GM12878 (cell line): ENCODE results near the gene COL26A1. TPM values are rescaled to one million over a fixed set of nuclear protein-coding genes. Genes with fewer than 3 reads are reported as not detected.

ENCODE experiments used
- ATAC-seq: fragments of 200-7000 bp; cut with Tn5 transposase; 3 replicates; pipeline ENCODE4 v1.9.1; 2020; ENCODE audit warnings: mild to moderate bottlenecking, moderate library complexity
- BruUV-seq: library from RNA; stranded (reverse); fragments of 400-500 nt; replicated peaks from 2 replicates; lab custom pipeline; 2021; lab: Mats Ljungman, UMichigan
- CTCF ChIA-PET: fragments of 300-600 bp; sonication (Branson Sonifier 250); formaldehyde crosslinking; extraction: SDS; loops from one replicate; lab custom pipeline; 2021; ENCODE audit warnings: inconsistent platforms; lab: Yijun Ruan, JAX
- POLR2A ChIA-PET: fragments of 350-600 bp; formaldehyde crosslinking; extraction: SDS; loops from one replicate; lab custom pipeline; 2021; ENCODE audit warnings: inconsistent platforms; lab: Charles Lee
- RAD21 ChIA-PET: fragments of 300-600 bp; sonication (Branson Sonifier 250); formaldehyde crosslinking; loops from one replicate; lab custom pipeline; 2023; ENCODE audit warnings: antibody characterized with exemption; ENCODE audit not compliant: unreplicated experiment; lab: Charles Lee
- SMC1A ChIA-PET: fragments of 300-600 bp; sonication (Branson Sonifier 250); formaldehyde crosslinking; loops from one replicate; lab custom pipeline; 2023; ENCODE audit not compliant: unreplicated experiment, uncharacterized antibody; lab: Charles Lee
- DNase-seq: peaks from one replicate; pipeline ENCODE4 v3.0.0-alpha.2; 2011; ENCODE audit warnings: low read depth, low spot score
- FAIRE-seq: peaks from 3 replicates; lab custom pipeline; 2011; peaks lifted over from hg19 to GRCh38; lab: Jason Lieb, UNC
- H2AFZ ChIP-seq: 2 replicates; pipeline ENCODE4 v1.6.0; 2011; ENCODE audit warnings: low read depth, low read length, control low read depth; ENCODE audit not compliant: control insufficient read depth
- H3K27ac ChIP-seq: 2 replicates; pipeline ENCODE4 v1.5.1; 2011; ENCODE audit warnings: control low read depth; ENCODE audit not compliant: control insufficient read depth, insufficient read depth
- H3K27me3 ChIP-seq, 2 experiments: replicated peaks in 1 of 2; 2 replicates each; pipeline versions ENCODE4 v1.6.0 to v1.6.1; 2011; ENCODE audit warnings: low read length in 1 of 2; ENCODE audit not compliant: control insufficient read depth in 2 of 2, insufficient read depth in 2 of 2
- H3K36me3 ChIP-seq, 2 experiments: 2 replicates each; pipeline ENCODE4 v1.5.1; 2011; ENCODE audit warnings: low read length in 1 of 2; ENCODE audit not compliant: control insufficient read depth in 2 of 2, insufficient read depth in 2 of 2
- H3K4me1 ChIP-seq: 2 replicates; pipeline ENCODE4 v1.6.1; 2011; ENCODE audit warnings: mild to moderate bottlenecking, low read length, moderate library complexity, mixed read lengths; ENCODE audit not compliant: control insufficient read depth, insufficient read depth
- H3K4me2 ChIP-seq: 2 replicates; pipeline ENCODE4 v1.6.0; 2011; ENCODE audit warnings: control low read depth; ENCODE audit not compliant: control insufficient read depth, insufficient read depth
- H3K4me3 ChIP-seq: fragments of 200-600 bp; sonication (generic); 2 replicates; pipeline ENCODE4 v1.5.1; 2016
- H3K79me2 ChIP-seq: 2 replicates; pipeline ENCODE4 v1.6.0; 2011; ENCODE audit warnings: low read length; ENCODE audit not compliant: control insufficient read depth, insufficient read depth
- H3K9ac ChIP-seq: 2 replicates; pipeline ENCODE4 v1.8.0; 2011; ENCODE audit warnings: low read length, control low read depth, mixed read lengths; ENCODE audit not compliant: control insufficient read depth, insufficient read depth
- H3K9me3 ChIP-seq: replicated peaks from 3 replicates; pipeline ENCODE4 v1.5.1; 2011; ENCODE audit warnings: mild to moderate bottlenecking, low read length; ENCODE audit not compliant: control insufficient read depth, insufficient read depth
- H4K20me1 ChIP-seq: 2 replicates; pipeline ENCODE4 v1.6.0; 2011; ENCODE audit not compliant: control insufficient read depth, insufficient read depth
- ATF2 ChIP-seq: IDR thresholded peaks from 2 replicates; pipeline ENCODE4 v1.6.1; 2012; ENCODE audit warnings: low read length, inconsistent platforms
- FOXK2 ChIP-seq: fragments of 450-650 bp; IDR thresholded peaks from 2 replicates; pipeline ENCODE4 v1.6.1; 2017; ENCODE audit warnings: mild to moderate bottlenecking, moderate library complexity
- IRF4 ChIP-seq: IDR thresholded peaks from 2 replicates; pipeline ENCODE4 v1.6.1; 2011; ENCODE audit warnings: low read depth, low read length
- MYB ChIP-seq: fragments of 150-350 bp; IDR thresholded peaks from 2 replicates; pipeline ENCODE4 v1.6.1; 2014; ENCODE audit warnings: mild to moderate bottlenecking, low read depth, low read length, borderline replicate concordance
- SMARCA5 ChIP-seq: fragments of 450-650 bp; IDR thresholded peaks from 2 replicates; pipeline ENCODE4 v1.6.1; 2017; ENCODE audit warnings: mild to moderate bottlenecking
- SPI1 ChIP-seq: IDR thresholded peaks from 2 replicates; pipeline ENCODE4 v1.6.1; 2011; ENCODE audit warnings: low read depth, mild to moderate bottlenecking, low read length, moderate library complexity, borderline replicate concordance; ENCODE audit not compliant: insufficient read depth
- TCF3 ChIP-seq: IDR thresholded peaks from 2 replicates; pipeline ENCODE4 v1.6.1; 2012; ENCODE audit warnings: low read depth, mild to moderate bottlenecking, low read length, borderline replicate concordance; ENCODE audit not compliant: insufficient read depth
- USF1 ChIP-seq: IDR thresholded peaks from 2 replicates; pipeline ENCODE4 v1.6.1; 2011; ENCODE audit warnings: borderline replicate concordance, low read depth, mild to moderate bottlenecking, moderate library complexity, mixed read lengths, low read length; ENCODE audit not compliant: insufficient read depth; ENCODE audit errors: extremely low read length
- ZNF274 ChIP-seq: IDR thresholded peaks from one replicate; pipeline ENCODE4 v1.8.0; 2011; ENCODE audit not compliant: insufficient read length, insufficient read depth
- WGBS: methylation state at CpG from one replicate; pipeline ENCODE4 v1.1.6; 2016; ENCODE audit warnings: low lambda C conversion rate; ENCODE audit not compliant: insufficient replicate concordance, insufficient coverage; ENCODE audit errors: missing lambda C conversion rate; 5-methylcytosine and 5-hydroxymethylcytosine counted together
- in situ Hi-C: fragments of 300-500 bp; cut with MboI; formaldehyde crosslinking; loops from 9 replicates; pipeline ENCODE4 v1.14.3; 2018; ENCODE audit warnings: mixed read lengths
- intact Hi-C: fragments of 100-400 bp; cut with micrococcal nuclease; formaldehyde crosslinking; loops from one replicate; pipeline ENCODE4 v1.14.2; 2022; ENCODE audit not compliant: unreplicated experiment
- polyA plus RNA-seq, 11 experiments: library from polyadenylated mRNA; depleted of rRNA in 4 of 11; unstranded in 6 of 11; stranded (reverse) in 5 of 11; fragments of >200 nt; fragmentation: Nextera tagmentation in 4 of 11; fragmentation: Illumina TruSeq in 1 of 11; extraction: Ambion mirVana in 4 of 11; extraction: Trizol in 1 of 11; gene quantifications; 1 replicate in 1 of 11; 2 replicates in 10 of 11; pipeline versions ENCODE4 v1.2.1 to v1.2.3, GENCODE V29; 2011 to 2016; ENCODE audit warnings: inconsistent platforms in 2 of 11, missing spikeins in 2 of 11, low read depth in 1 of 11
- total RNA-seq, 4 experiments: library from RNA; depleted of rRNA in 3 of 4; stranded (reverse); fragments of >200 nt in 3 of 4; fragmentation: Illumina TruSeq in 1 of 4; extraction: Trizol in 1 of 4; gene quantifications; 2 replicates each; pipeline versions ENCODE4 v1.2.1 to v1.2.3, GENCODE V29; 2013 to 2021

COL26A1 gene
- total and polyA plus RNA-seq, 10 of the 15 experiments (the other 5 are each of a cell fraction or from before 2014, with no cell fraction given): 0.08 TPM; not detected in 9

GRCh38 chr7:101537205-101537604, 174.5 kb downstream of the COL26A1 start:
- DNase-seq (no peak), FAIRE-seq (no peak), ATAC-seq (peak; percentile 21; the same call in 1 of the 3 replicates)
- H3K4me2 ChIP-seq: no peak overlapping the region
- H3K36me3 ChIP-seq: no peaks in the 10 kb centered on the region
- no peak overlapping the region for H3K27ac ChIP-seq
- H3K4me1 ChIP-seq: no peaks in the 10 kb centered on the region
- H3K4me3 ChIP-seq: no peak overlapping the region
- H3K79me2 ChIP-seq: no peaks in the 10 kb centered on the region
- 25% methylated on average over 8 of the region's 8 CpGs for WGBS
- no peak overlapping the region for H2AFZ ChIP-seq
- H4K20me1 ChIP-seq: no peaks in the 10 kb centered on the region
- in situ Hi-C loops: no loop called here
- BruUV-seq: no TSS peak
- H3K9me3 ChIP-seq: no peaks in the 10 kb centered on the region
- intact Hi-C loops: no loop called here
- TF ChIP-seq MYB: no peak
- no peak for TF ChIP-seq TCF3
- TF ChIP-seq ATF2: no peak
- TF ChIP-seq ZNF274: no peak
- no peak for TF ChIP-seq FOXK2
- TF ChIP-seq IRF4: no peak
- TF ChIP-seq SMARCA5: no peak
- no peak for TF ChIP-seq USF1
- TF ChIP-seq SPI1: no peak
- TF ChIP-seq, all 136 proteins: peak for 0
- RAD21 ChIA-PET: no interaction called here
- POLR2A ChIA-PET: no interaction called here
- CTCF ChIA-PET: no interaction called here
- Histone ChIP-seq H3K27me3 (no peaks in the 10 kb centered on the region; a peak in 1 of 4 replicates), H3K9ac (no peak overlapping the region)
- SMC1A ChIA-PET: no interaction called here
